ENCODE measurements around the gene ZNF84. TPM values are rescaled to one million over a fixed set of nuclear protein-coding genes. Genes with fewer than 3 reads are reported as not detected.

Gene ZNF84
- total RNA-seq, 1 experiment from 2014 or later, result 32.6 TPM

GRCh38 chr12:133107121-133107520 is 69.8 kb downstream of the ZNF84 start:
- no peak for DNase-seq (ENCODE audit: low spot score)
- in situ Hi-C loops (cut with HindIII; ENCODE audit: low sequenced_read_pairs), result no loop called here

GRCh38 chr12:133108150-133108549 is 70.8 kb downstream of the ZNF84 start:
- no peak for DNase-seq (ENCODE audit: low spot score)
- in situ Hi-C loops (cut with HindIII; ENCODE audit: low sequenced_read_pairs), result no loop called here

Other genes with a start within 250 kb of the ZNF84 start
- gene GOLGA3, start 208.6 kb upstream of the ZNF84 start, total RNA-seq (2014; rRNA removed; shearing (Covaris generic)), result 13.6 and 24.7 TPM in 2 replicates
- 32.5 and 38.6 TPM in 2 replicates for gene CHFR, start 149.9 kb upstream of the ZNF84 start, total RNA-seq (2014; rRNA removed; shearing (Covaris generic))
- gene ZNF605, start 81.2 kb upstream of the ZNF84 start, total RNA-seq (2014; rRNA removed; shearing (Covaris generic)), result 5.7 and 7.1 TPM in 2 replicates
- 10.5 and 17.5 TPM in 2 replicates for gene ZNF26, start 51.1 kb upstream of the ZNF84 start, total RNA-seq (2014; rRNA removed; shearing (Covaris generic))
- gene ZNF140, start 43.4 kb downstream of the ZNF84 start, total RNA-seq (2014; rRNA removed; shearing (Covaris generic)), result 19.8 and 30.4 TPM in 2 replicates
- 1.4 and 1.6 TPM in 2 replicates for gene ZNF891, start 92.8 kb downstream of the ZNF84 start, total RNA-seq (2014; rRNA removed; shearing (Covaris generic))
- gene ZNF10, start 93.1 kb downstream of the ZNF84 start, total RNA-seq (2014; rRNA removed; shearing (Covaris generic)), result 4.7 and 5.1 TPM in 2 replicates
- gene ZNF268, start 144.0 kb downstream of the ZNF84 start, total RNA-seq (2014; rRNA removed; shearing (Covaris generic)), result 19.4 and 38.0 TPM in 2 replicates
- gene ANHX, start 198.4 kb downstream of the ZNF84 start, total RNA-seq (2014; rRNA removed; shearing (Covaris generic)), result not detected in 2 replicates

Data from G401 (cell line).